ENCODE results near the gene CYP2S1.
"Not testable (repeated sequence)": the region's sequence is repeated elsewhere in the genome, so short reads cannot be mapped to it uniquely, and the experiment has no call there.

Gene CYP2S1

GRCh38 chr19:41192574-41193429, at the start of gene CYP2S1:
TSS of gene CYP2S1 (plus strand) at chr19:41193219. CDS start at chr19:41193265, 46 bp downstream.
- DNase-seq (ENCODE audit: low read depth in 3 of 3): no peak

GRCh38 chr19:41144403-41144802, 48.6 kb upstream of the CYP2S1 start:
- DNase-seq (ENCODE audit: low read depth in 3 of 3): peak; percentile 70 to 83 (median 73)

DNA sequence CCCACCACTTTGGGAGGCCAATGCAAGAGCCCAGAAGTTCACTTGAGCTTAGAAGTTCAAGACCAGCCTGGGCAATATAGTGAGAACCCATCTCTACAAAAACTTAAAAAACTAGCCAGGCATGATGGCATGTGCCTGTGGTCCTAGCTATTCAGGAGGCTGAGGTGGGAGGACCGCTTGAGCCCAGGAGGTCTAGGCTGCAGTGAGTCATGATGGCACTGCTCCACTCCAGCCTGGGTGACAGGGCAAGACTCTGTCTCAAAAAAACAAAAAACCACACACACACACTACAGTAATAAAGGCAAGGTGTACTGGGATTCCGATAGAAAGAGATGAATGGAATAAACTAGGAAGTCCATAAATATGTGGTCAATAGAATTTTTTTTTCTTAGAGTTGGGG, 43.2 kb upstream of the CYP2S1 start:
- DNase-seq (ENCODE audit: low read depth in 3 of 3): no peak

- DNase-seq (ENCODE audit: low read depth in 3 of 3): not testable (repeated sequence)
Observed at GRCh38 chr19:41150986-41151385, 42.0 kb upstream of the CYP2S1 start.

GRCh38 chr19:41154060-41154459, 39.0 kb upstream of the CYP2S1 start:
- DNase-seq (ENCODE audit: low read depth in 3 of 3): no peak

GRCh38 chr19:41156207-41156606, 36.8 kb upstream of the CYP2S1 start:
- DNase-seq (ENCODE audit: low read depth in 3 of 3): no peak

DNA sequence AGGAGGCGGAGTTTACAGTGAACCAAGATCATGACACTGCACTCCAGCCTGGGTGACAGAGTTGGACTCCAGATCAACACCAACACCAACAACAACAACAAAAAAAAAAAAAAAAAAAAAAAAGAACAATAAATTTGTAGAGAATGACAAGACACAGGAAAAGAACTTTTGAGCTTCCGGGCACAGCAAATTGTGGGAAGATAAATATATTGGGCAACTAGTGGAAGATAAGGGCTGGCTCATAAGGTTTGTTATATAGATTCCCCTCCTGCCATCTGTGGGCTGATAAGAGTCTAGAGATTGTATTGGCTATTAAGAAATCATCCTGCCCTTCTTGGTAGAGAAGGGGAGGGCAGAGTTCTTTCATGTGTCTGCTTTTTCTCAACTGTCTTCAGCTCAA, 33.1 kb upstream of the CYP2S1 start:
- no peak for DNase-seq (ENCODE audit: low read depth in 3 of 3)

- no peak for DNase-seq (ENCODE audit: low read depth in 3 of 3)
Observed at GRCh38 chr19:41161903-41162302, 31.1 kb upstream of the CYP2S1 start.

GRCh38 chr19:41166944-41167804, 25.8 kb upstream of the CYP2S1 start:
- DNase-seq (ENCODE audit: low read depth in 3 of 3): no peak

- DNase-seq (ENCODE audit: low read depth in 3 of 3): no peak
Observed at GRCh38 chr19:41172297-41173164, 20.5 kb upstream of the CYP2S1 start.

- DNase-seq (ENCODE audit: low read depth in 3 of 3): no peak
Observed at GRCh38 chr19:41174297-41174928, 18.6 kb upstream of the CYP2S1 start.

DNA sequence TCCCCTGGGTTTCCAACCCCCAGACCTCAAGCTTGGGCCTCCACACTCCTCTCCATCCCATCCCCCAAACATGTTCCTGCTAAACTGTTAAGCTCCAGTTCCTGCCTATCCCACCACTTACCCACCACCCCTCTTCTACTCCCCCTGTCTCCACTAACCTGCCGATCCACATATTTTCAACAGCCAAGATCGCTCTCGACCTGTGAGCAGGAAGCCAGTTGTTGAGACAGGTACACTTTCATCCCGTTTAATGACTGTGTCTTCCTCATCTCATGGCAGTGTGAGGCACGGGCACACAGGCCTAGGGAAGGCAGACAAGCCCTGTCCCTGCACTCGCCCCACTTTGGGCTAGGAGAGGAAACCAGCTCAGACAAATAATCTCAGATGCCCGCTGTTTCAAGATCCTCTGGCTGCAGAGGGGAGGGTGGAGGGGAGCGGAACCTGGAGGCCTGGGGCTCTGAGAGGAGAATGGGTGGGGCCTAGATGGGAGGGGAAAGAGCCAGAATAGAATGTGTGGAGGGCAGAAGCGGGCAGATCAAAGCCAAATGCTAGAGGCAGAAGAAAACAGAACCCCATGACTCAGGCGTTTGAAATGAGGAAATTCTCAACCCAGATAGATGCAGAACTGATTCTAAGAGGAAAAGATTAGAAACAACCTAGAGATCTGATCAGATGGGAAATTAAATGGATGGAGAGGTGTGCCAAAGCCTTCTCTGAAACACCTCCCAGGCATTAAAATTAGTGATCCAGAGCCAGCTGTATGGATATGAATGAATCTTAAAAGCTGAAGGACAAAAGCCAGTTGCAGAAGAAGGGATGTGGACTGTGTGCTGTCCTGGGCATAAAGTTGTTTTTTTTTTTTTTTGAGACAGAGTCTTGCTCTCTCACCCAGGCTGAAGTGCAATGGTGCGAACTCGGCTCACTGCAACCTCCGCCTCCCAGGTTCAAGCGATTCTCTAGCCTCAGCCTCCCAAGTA, 16.9 kb upstream of the CYP2S1 start:
- DNase-seq (ENCODE audit: low read depth in 3 of 3): no peak

DNA sequence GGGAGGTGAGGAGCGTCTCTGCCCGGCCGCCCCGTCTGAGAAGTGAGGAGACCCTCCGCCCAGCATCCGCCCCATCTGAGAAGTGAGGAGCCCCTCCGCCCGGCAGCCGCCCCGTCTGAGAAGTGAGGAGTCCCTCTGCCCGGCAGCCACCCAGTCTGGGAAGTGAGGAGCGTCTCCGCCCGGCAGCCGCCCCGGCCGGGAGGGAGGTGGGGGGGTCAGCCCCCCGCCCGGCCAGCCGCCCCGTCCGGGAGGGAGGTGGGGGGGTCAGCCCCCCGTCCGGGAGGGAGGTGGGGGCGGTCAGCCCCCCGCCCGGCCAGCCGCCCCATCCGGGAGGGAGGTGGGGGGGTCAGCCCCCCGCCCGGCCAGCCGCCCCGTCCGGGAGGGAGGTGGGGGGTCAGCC, 12.8 kb upstream of the CYP2S1 start:
- not testable (repeated sequence) for DNase-seq (ENCODE audit: low read depth in 3 of 3)

- DNase-seq (ENCODE audit: low read depth in 3 of 3): no peak
Observed at GRCh38 chr19:41186971-41187883, 5.8 kb upstream of the CYP2S1 start.

DNA sequence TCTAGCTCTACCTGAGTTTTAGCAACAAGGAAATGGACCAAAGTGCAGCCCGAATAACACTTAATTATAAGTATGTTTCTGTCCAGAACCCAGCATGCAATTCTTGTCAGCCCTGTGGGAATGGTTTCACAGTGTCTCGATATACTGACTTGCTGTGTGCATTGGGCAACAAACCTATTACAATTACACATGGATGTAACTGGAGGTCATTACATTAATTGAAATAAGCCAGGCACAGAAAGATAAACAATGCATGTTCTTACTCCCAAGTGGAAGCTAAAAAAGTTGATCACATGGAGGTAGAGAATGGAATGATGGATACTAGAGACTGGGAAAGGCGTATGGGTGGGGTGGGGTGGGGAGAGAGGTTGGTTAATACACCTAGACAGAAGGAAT, 5.1 kb upstream of the CYP2S1 start:
- DNase-seq (ENCODE audit: low read depth in 3 of 3): no peak

GRCh38 chr19:41189425-41190065, 3.5 kb upstream of the CYP2S1 start:
- DNase-seq (ENCODE audit: low read depth in 3 of 3): no peak

DNA sequence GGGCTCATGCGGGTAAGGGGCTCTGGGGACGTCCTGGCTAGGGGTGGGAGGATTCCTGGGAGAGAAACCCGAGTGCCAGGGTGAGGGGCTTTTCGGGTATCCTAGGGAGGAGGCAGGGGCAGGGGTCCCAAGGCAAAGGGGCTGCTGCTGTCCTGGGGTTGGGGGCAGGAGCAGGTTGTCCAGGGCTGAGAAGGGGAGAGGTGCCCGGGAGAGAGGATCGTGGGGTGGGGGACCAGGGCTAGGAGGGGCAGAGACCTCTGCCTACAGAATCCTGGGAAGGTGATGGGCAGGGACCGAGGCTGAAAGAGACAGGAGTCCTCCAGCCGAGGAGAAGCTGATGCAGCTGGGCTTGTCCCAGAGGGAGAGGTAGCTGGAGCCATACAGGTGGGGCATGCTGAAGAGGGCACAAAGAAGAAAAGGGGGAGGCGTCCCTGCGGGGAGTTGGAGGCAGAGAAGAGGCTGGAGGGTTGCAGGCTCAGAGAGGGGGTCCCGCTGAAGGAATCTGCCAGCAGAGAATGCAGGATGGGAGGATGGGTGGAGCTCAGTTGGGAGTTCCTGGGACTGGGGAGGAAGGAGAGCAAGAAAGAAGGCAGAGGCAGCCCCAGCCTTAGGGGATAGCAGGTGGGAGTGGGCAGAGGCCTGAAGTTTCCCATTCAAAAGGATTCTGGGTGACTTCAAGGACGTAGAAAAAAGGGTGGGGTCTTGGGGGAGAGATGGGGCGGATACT, 574 bp downstream of the CYP2S1 start:
- no peak for DNase-seq (ENCODE audit: low read depth in 3 of 3)

DNA sequence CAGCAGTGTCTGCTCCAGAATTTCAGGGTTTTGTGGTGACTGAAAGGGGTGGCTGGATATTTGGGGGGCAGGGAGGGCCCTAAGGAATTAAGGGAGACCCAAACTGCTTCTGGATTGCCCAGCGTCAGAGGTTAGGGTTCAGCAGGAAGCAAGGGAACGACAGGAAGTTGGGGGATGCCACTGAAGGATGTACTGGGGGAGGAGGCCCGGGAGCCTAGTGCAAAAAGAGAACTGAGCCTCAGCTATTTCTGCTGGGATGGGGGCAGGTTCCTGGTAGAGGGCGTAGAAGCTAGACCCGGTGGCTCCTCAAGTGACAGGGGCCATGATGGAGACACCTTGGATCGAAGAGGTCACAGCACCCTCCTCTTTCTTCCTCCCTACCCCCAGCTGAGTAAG, 1.1 kb downstream of the CYP2S1 start:
- DNase-seq (ENCODE audit: low read depth in 3 of 3): no peak
